ENCODE data around the gene TMEM125.

DNA sequence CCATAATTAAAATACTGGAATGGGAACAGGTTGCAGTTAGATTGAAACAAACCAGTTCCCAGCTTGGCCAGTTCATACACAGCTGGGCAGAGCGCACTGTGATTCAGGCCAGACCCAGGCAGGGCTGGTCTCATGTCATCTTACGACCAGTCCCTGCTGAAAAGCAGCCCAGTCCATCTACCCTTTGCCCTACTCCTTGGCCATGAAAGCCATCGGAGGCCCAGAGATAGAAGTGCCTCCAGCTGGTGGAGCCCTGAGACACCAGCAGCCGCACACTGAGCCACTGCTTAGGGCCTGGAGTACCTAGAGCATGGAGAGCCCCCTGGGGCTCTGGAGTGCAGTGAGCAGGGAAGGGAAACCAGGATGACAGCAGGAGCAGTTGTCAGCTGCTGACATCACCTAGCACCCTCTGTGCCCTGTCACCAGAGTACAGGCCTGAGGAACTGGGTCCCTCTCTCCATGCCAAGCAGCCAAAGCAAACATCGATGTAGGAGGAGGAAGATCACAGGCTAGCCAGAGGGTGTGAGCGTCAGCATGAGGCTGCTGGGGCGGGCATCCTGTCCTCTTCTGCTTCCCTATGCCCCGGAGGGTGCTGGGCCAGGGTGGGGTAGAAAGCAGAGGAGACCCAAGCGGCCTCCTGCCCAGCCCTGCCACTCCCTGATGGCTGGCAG, 34.2 kb upstream of the TMEM125 start:
- TF ChIP-seq, protein P1, sequence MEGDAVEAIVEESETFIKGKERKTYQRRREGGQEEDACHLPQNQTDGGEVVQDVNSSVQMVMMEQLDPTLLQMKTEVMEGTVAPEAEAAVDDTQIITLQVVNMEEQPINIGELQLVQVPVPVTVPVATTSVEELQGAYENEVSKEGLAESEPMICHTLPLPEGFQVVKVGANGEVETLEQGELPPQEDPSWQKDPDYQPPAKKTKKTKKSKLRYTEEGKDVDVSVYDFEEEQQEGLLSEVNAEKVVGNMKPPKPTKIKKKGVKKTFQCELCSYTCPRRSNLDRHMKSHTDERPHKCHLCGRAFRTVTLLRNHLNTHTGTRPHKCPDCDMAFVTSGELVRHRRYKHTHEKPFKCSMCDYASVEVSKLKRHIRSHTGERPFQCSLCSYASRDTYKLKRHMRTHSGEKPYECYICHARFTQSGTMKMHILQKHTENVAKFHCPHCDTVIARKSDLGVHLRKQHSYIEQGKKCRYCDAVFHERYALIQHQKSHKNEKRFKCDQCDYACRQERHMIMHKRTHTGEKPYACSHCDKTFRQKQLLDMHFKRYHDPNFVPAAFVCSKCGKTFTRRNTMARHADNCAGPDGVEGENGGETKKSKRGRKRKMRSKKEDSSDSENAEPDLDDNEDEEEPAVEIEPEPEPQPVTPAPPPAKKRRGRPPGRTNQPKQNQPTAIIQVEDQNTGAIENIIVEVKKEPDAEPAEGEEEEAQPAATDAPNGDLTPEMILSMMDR (IDR thresholded peaks at IDR 0.05; ENCODE audit: poor library complexity): no peak
- no peak for TF ChIP-seq EZH2 (IDR thresholded peaks at IDR 0.05; ENCODE audit: borderline replicate concordance)

Measured in hepatocyte (in vitro differentiated cells).